ENCODE results near the gene FOXO1.

DNA sequence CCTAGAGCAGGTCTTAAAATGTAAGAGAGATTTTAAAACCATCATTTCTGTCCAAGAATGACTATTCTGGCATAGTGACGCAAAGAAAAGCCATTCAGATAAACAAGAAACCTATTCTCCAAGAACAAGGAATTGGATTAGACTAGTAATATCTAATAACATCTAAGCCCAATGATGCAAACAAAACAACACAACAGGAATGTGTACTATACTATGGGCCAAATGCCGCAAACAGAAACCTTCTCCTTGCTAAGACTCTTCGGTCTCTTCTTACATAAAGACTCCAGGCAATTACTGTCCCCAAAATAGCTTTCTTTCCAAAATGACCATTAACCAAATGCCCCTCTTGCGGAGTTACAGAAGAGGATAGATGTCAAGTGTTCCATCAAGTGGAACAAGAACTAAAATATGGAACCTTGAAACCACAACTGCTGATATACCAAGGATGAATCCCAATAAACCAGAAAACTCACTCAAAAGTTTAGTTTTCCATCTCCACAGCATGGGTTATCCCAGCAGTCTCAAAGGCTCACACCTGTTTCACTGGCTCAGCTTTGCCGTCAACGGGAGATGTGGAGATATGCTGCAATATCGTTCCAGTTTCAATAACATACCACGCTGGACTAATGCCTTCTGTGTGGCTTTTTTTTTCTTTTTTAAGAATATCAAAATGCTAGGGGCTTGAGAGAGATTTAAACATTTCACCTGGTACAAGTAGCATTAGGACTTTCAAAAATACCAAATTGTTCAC is 76.2 kb downstream of the FOXO1 start:
- no peak for TF ChIP-seq EZH2 (IDR thresholded peaks at IDR 0.05; ENCODE audit: borderline replicate concordance, low read depth, low read length, severe bottlenecking)
- no peak for TF ChIP-seq CTCF (IDR thresholded peaks at IDR 0.05; ENCODE audit: borderline replicate concordance, extremely low read depth, low read length, poor library complexity, severe bottlenecking)

All from DND-41 (cell line).